OCI-LY1 (cell line): ENCODE data around the gene CPA2.

ENCODE experiments used
- EZH2 ChIP-seq: fragments of 200-600 bp; sonication (generic), shearing (Covaris generic); IDR thresholded peaks from 2 replicates; pipeline ENCODE4 v1.8.0; 2017; ENCODE audit warnings: borderline replicate concordance, mixed run types, mild to moderate bottlenecking, antibody characterized with exemption, low read length, moderate library complexity, mixed read lengths
- TF ChIP-seq, protein P1 (sequence below): fragments of 200-600 bp; sonication (generic), shearing (Covaris generic); IDR thresholded peaks from 2 replicates; pipeline ENCODE4 v1.5.1; 2017; ENCODE audit warnings: mild to moderate bottlenecking, antibody characterized with exemption, low read length, moderate library complexity, mixed read lengths

DNA sequence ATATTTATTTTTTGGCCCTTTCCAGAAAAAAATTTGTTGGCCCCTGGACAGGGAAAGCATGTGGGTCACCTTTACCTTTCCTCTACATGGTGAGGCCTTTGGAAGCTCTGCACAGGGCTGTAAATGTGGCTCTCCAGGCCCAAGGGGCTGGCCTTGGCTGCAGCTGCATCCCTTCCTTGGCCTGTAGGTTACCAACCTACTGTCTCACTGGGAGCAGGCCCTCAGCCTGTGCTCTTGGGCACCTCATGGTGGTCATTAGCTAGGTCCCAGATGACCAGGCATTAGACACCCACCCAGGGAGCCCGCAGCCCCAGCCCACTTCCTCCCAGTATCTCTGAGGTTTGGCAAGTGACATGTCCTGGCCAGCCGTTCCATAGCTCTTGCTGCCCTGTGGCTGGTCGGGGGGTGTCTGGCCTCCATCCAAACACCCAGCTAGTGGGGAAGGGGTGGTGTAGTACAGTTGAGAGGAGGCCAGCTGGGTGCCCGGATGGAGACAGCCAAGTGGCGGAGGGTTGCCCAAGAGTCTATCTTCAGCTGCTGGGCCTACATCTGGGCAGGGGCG lies 70.8 kb downstream of the CPA2 start:
- TF ChIP-seq, protein P1, sequence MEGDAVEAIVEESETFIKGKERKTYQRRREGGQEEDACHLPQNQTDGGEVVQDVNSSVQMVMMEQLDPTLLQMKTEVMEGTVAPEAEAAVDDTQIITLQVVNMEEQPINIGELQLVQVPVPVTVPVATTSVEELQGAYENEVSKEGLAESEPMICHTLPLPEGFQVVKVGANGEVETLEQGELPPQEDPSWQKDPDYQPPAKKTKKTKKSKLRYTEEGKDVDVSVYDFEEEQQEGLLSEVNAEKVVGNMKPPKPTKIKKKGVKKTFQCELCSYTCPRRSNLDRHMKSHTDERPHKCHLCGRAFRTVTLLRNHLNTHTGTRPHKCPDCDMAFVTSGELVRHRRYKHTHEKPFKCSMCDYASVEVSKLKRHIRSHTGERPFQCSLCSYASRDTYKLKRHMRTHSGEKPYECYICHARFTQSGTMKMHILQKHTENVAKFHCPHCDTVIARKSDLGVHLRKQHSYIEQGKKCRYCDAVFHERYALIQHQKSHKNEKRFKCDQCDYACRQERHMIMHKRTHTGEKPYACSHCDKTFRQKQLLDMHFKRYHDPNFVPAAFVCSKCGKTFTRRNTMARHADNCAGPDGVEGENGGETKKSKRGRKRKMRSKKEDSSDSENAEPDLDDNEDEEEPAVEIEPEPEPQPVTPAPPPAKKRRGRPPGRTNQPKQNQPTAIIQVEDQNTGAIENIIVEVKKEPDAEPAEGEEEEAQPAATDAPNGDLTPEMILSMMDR, result no peak
- no peak for TF ChIP-seq EZH2
